Esophagus squamous epithelium (tissue), 4 donors: ENCODE data around the gene NEK7.

Source experiments
- CTCF ChIP-seq, 6 experiments: fragments of 450-650 bp in 4 of 6; fragments of 200-600 bp in 2 of 6; sonication (generic) in 2 of 6; IDR thresholded peaks; one replicate each; pipeline ENCODE4 v1.5.1; 2016 to 2019; ENCODE audit warnings: antibody characterized with exemption in 6 of 6, mild to moderate bottlenecking in 4 of 6, moderate library complexity in 4 of 6
- POLR2A ChIP-seq, 4 donors: fragments of 450-650 bp; IDR thresholded peaks; one replicate each; pipeline ENCODE4 v1.6.1; 2017; ENCODE audit warnings: antibody characterized with exemption in 4 of 4, mild to moderate bottlenecking in 4 of 4, moderate library complexity in 3 of 4

GRCh38 chr1:198174297-198174696 is 17.5 kb downstream of the NEK7 start:
- TF ChIP-seq POLR2A (IDR thresholded peaks at IDR 0.05) (no peak), CTCF (IDR thresholded peaks at IDR 0.05) (no peak)
